Measurements from ENCODE around the gene CERS6.

CERS6 gene

DNA sequence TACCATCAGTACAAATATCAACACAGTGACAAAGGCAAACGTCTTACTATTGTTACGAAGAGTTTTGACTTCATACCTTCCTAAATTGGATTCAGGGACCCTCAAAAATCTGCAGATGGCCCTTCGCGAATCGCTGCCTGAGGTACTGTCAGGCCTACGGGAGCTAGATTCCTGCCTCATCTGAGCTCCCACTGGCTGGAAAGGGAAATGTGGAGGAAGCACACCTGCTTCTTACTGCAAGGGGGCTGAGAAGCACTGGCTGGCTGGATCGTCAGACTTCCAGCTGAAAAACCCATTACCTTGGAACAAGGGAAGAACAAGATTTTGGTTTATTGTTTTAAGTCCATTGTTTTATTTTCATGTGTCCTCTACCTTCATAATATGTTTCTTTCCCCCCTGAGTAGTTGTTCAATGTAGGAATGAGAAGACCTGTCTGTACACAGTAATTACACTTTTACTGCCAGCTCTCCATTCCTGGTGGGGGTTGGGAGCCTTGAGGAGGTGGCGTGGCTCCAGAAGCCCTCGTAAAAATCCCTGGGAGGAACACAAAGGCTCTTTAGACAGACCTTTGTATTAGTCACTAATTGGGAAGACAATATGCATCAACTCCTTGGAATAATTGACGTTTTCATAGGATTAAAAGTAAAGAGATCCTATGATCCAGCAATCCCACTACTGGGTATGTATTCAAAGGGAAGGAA, 222.2 kb downstream of the CERS6 start:
- DNase-seq (ENCODE audit: low spot score), result no peak

DNA sequence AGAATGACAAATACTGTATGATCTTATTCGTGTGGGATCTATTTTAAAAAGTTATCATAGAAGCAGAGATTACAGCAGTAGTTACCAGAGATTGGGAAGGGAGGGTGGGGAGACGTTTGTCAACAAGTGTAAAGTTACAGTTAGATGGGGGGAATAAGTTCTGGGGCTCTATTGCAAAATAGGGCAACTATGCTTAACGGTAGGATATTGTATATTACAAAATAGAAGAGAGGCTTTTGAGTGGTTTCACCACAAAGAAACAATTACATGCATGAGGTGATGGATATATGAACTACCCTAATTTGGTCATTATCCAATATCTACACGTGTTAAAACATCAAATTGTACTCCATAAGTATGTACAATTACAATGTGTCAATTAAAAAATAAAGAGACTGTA, 223.0 kb downstream of the CERS6 start:
- DNase-seq (ENCODE audit: low spot score), result no peak

DNA sequence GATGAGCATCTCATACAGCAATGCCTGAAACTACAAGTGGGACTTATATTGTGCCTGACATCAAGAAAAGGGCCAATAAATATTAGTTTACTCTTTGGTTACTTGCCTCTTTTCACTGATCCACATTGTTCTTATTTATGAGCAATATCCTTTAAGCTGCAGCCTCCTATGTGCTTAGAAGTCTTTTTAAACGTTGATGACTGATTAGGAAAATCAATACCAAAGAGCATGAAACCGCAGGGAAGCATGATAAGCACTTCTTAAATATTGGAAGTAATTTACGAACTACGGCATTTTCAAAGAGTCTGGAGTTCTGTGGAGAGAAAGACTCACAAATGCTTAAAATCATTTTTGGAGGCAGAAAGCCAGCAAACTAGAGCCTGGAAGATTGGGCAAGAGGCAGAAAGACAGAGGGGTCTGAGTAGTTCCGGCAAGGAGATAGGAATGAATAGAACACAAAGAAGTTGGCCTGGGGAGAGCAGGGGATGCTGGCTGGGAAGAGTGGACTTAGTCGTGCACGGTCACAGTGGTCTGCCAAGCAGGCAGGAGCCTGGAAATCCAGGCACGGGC, 223.8 kb downstream of the CERS6 start:
- no peak for DNase-seq (ENCODE audit: low spot score)

DNA sequence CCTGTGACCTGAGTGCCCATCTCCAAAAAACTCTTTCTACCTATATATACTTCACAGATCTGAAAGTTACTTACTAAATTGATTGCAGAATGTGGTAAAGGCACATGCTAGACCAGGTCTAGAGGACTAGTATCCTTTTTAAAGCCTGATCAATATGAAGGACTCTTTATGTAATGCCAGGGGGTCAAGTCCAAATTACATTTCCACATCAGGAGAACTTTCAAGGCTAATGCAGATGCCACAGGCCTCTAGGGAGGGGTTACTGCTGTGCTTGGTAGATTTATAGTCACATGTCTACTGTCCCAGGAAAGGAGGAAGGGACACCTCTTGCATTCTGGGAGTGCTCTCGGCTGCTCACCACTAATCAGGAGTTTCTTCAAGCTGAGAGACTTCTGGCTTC, 227.9 kb downstream of the CERS6 start:
- DNase-seq (ENCODE audit: low spot score), result no peak

DNA sequence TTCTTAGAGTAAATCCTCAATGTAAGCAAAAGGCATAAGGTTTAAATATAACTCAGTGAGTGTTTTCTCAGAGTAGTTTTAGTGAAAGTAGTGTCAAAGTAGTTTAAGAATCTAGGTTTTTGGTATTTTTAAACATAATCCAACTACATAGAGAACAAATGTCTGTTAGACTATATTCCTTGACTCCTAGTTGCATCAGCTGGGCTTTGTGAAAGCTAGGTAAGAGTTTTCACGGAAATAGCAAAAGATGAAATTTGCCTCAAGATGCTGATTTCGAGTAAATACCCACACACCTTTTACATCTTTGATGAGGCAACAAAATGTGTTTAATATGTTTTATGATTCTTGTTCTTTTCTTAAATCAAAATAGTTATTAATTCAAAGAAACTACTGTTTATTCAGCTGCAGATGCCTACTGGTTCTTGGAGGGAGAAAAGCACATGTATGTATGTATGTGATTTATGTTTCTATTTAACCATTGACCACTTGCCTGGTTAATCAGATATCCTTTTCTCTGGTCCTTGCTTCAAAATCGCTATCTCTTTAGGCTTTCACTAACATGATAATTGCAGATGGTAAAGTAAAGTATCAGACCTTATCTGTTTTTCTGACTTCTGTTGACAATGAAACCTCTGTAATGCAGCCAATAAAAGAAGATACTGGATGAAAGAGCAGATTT, 229.0 kb downstream of the CERS6 start:
- DNase-seq (ENCODE audit: low spot score), result no peak

DNA sequence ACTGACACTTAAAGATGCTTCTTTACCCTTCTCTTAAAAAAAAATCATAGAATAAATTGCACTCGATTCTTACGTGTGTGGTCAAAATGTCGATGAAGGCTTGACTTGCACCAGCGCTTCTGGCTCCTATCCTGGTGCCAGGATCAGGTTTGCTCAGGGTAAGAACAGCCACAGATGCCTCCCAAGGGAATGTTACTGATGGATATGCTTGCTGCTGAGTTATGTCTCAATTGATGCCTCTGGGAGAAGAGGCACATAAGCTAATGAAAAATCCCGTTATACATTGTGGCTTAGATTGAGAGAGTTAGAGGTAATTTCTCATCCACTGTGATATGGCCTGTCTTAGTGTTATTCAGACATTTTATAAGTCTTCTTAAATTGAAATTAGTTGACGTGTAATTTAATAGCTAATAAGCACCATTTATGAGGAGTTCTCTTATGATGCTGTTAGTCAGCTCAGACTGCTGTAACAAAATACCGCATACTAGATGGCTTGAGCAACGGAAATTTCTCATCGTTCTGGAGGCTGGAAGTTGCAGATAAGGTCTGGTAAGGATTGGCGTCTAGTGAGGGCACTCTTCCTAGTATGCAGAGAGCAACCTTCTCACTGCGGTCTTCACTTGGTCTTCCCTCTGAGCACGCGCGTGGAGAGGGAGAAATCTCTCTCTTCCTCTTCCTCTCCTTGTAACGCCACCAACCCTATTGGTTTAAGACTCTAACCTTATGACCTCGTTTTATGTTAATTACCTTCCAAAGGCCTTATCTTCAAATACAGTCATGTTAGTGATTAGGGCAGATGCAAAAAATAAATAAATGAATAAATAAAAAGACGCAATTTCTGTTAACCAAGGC, 229.8 kb downstream of the CERS6 start:
- DNase-seq (ENCODE audit: low spot score), result no peak

DNA sequence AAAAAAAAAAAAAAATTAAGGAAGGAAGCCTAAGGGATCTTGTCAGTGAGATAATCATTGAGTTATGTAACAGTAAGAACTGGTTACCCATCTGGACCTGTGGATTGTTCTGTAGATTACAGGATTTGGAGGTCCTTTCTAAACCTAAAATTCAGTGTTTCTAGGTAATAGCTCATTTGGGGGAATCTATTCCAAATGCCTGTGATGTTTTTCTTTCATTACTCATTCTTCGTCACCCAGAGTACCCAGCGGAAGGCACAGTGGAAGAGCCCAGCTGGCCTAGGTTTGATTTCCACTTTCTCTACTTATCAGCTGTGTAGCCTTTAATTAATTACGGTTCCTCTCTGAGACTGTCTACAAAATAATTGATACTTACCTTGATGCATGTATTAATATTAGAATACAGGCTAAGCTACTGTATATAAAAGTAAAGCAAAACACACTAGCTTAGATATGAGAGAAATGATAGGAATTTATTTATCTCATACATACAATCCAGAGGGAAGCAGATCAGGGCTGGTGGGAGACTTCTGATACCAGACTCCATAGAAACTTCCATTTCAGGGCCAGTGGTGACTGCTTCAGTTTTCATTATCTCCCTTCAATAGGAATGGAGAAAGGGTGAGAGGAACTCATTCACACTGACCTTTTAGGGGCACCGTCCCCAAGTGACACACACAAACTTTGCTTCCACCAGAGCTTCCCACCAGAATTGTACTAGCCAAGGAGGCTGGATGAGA, 230.6 kb downstream of the CERS6 start:
- DNase-seq (ENCODE audit: low spot score), result no peak

DNA sequence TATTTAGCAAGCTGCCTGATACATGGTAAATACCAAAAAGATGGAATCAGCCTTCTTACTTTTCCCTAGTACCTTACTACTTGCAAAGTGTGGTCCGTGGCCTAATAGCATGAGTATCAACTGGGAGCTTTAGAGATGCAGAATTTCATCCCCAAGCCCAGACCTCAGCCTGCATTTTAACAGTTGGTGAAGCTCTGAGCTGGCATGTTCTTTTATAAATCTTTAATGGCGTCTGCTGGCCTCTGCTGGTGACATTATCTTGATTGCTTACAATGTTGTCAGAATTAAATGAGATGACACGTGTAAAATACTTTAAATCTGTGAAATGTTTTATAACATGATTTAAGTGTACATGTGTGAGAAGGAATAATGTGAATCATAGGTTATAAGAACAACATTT, 231.2 kb downstream of the CERS6 start:
- no peak for DNase-seq (ENCODE audit: low spot score)

DNA sequence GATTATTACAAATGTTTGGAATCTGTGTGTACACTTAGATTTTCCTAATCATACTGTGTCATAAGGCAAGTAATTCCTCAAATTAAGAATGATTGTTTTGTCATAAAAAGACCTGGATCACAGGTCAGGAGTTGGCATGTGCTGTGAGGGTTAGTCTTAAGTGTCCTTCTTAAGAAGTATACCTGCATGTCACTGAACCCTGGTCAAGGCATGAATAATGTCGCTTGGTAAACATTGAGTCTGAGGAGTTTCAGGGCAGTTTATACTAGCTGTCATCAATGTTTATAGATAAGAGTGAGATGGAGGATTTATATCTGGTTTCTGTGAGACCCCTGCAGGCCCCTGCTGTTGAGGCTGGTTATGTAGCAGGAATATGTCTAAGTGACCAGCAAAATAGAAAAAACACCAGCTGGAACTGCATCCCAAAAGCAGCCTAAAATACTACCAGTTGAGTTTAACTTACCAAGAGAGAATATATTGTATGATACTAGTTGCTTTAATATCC, 234.4 kb downstream of the CERS6 start:
- DNase-seq (ENCODE audit: low spot score), result no peak

DNA sequence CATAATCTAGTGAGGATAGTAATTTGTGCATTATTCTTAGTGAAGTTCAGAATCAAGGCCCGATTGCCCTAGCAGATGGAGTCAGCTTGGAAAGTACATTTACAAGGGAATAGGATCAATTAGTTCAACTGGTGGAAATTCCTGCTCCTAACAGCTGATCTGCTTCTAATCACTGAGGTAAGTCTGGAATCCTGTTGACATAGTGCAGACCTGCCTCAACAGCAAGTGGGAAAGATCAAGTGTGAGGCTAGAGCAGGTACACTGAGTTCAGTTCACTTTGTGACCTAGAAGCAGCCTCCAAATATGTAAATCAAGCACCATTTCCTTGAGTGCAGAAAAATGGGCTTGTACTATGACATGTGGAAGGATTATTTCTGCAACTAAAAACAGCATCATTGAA, 235.1 kb downstream of the CERS6 start:
- DNase-seq (ENCODE audit: low spot score), result no peak

DNA sequence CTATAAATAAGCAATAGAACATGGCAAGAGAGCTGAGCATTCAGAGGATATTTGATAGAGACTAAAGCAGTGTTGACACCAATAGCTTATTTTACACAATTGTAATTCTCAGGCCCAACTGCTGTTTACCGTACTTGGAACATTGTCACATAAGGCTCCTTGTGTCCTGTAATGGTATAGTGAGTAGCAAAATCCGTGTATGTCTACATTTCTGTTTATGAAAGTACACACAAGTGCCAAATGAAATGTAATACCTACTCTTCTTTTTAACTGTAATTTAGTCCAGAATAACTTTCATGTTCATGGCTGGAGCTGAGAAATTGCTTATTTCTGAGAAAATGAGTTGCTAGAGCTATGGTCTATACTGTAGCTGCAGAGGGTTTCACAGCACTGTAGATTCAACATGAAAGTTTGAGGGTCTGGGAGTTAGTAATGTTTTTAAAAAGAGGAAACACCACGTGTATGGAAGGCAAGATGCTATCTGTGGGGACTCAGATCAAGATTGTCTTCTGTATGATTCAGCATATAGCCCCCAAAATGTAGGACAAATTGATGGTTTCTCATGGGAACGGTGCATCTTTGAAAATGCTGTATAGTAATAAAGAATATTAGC, 236.2 kb downstream of the CERS6 start:
- no peak for DNase-seq (ENCODE audit: low spot score)

DNA sequence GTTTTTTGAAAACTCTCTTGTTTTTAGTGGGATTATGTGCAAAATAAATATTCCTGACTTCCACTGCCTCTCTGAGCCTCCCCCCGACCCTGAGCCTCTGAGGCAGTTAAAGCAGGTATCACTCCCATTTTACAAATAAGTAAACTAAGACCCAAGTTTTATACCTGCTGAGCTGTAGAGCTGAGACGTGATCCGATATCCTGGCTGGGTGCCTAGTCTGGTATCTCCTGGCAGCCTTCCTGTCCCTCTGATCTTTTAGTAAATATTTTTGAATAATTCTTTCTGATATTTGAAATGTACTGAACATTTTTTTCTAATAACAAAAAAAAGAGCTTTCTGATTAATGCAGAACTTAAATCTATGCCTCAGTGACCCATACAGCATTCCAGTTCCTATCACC, 238.1 kb downstream of the CERS6 start:
- DNase-seq (ENCODE audit: low spot score), result no peak

DNA sequence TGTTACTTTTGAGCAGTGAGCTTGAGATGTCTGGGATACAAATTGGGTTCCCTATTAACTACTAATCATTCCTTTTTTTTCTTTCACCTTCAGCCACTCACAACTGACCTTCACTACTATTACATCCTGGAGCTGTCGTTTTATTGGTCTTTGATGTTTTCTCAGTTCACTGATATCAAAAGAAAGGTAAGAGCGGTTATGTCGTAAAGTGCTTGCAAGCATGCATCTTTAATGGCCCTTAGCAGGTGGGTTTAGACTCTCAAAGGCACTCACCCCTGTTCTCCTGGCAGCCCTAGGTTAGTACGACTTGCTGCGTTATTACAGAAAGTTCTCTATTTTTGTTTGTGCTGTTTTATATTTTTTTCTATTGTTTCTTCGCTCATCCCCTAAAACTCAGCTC, 238.8 kb downstream of the CERS6 start:
- DNase-seq (ENCODE audit: low spot score), result no peak

DNA sequence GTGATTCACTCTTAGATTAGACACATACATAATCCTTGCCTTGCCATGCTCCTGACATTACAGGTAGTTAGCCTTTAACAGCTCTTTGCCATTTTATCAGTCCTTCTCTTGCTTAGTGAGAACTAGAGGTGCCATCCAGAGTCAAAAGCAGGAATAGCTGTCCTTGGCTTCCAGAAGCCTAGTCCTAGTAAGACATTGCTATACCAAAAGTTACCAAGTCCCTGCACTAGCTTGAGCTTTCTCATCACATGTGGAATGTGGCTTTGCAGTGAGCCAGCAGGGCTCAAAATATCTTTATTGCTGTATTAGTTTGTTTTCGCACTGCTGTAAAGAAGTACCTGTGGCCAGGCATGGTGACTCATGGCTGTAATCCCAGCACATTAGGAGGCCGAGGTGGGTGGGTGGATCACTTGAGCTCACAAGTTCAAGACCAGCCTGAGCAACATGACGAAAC, 241.6 kb downstream of the CERS6 start:
- DNase-seq (ENCODE audit: low spot score), result no peak

DNA sequence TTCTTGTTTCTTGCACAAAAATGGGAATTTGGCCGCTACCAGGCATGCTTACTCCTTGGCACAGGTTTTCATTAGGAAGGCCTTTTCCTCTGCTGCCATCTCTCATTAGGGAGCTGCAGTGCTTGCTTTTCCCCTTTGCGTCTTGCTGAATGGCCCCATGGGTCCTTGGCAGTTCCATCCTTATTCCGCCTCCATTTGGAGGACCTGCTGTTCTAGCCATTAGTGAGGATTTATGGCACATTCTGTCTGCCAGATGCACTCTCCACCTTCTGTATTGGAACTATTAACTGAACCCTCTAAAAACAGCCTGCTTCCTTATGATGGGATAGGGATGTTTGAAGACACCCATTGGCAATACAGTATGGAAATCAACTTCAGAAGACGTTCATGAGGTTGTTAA, 242.9 kb downstream of the CERS6 start:
- DNase-seq (ENCODE audit: low spot score), result no peak

DNA sequence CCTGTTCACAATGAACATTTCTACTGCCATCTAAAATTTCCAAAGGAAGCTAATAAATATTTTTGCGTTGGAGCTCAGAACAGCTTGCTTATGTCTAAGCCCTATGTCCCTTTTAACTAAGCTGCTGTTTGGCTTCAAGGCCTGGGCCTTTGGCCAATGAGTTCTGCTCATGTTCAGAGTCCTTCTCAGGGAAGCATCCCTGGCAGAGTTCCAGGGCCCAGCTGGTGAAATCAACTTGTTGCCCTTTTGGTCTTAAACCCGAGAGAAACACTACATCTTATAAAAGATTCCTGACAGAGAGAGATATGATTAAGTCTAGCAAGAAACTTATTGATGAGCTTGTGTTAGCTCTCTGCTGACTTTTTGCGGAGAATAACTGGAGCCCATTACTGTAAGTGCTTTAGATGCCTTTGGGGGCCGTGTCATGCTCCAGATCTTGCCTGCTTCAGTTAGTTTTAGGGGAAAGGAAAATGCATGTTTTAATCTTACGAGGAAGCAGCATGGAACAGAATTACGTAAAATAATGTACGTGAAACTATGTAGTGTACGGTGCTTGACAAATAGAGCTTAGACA, 243.9 kb downstream of the CERS6 start:
- no peak for DNase-seq (ENCODE audit: low spot score)

DNA sequence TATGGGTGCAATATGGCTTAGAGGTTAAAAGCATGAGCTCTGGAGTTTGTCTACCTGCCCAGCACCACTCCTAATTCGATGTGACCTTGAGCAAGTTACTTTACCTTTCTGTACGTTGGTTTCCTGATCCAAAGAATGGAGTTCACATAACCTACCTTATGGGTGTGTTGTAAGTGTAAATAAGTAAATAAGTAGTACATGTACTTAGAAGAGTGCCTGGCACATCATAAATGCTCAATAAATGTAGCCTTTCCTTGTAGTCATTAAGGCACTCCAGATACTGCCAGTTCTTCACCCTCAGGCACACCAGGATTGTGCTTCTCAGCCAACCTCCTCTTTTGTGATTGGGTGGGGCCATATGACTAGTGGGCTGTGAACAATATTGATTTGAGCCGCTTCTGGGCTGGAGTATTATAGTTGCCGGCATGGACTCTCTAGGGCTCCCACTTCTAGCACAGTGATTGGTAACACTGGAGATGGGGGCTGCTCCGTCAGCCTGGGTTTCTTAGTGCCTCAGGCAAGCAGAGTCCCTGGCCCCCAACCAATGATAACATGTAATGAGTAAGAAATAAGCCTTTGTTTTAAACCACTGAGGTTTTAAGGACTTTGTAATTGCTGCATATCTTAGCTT, 244.7 kb downstream of the CERS6 start:
- no peak for DNase-seq (ENCODE audit: low spot score)

DNA sequence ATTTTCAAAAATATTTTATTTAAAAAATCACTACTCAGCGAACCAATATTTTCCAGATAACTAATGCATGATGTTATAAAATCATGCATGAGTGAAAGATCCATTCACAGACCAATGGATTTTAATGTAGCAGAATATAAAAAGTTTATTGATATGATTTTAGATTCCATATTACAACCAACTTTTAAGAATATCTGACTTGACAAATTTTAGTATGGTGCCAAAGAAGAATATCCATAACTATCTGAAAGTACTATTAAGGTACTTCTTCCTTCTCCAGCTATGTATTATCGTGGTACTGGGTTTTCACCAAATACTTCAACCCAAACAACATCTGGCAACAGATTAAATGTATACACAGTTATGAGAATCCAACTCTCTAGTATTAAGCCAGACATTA, 246.5 kb downstream of the CERS6 start:
- DNase-seq (ENCODE audit: low spot score), result no peak

DNA sequence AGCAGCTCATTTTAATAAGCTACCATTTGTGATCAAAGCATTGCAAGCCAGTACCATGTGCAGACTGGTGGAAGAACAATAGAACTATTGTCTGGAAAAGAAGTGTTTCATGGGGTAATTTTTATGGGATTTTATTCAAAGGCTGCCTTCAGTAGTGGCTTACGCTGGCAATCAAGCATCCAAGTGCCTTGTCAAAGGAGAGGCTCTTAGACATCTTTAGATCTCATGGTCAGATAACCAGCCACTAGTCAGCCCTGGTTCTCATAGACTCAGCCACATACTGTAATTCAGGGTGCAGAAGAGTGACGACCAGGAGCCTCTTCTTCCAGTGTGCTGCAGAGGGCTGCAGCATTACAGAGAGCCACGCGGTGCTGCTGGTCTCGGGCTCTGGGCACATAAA, 247.9 kb downstream of the CERS6 start:
- no peak for DNase-seq (ENCODE audit: low spot score)

Measured in ecto neural progenitor cell (in vitro differentiated cells).